K562 (cell line): ENCODE data around the gene SAP25. TPM values are rescaled to one million over a fixed set of nuclear protein-coding genes. Genes with fewer than 3 reads are reported as not detected.

Source experiments
- ATF2 ChIP-seq: sonication (generic); formaldehyde crosslinking; IDR thresholded peaks from 2 replicates; pipeline ENCODE4 v1.8.1; 2022; ENCODE audit warnings: missing genetic modification reagents
- CC2D1A ChIP-seq: fragments of 450-650 bp; IDR thresholded peaks from 2 replicates; pipeline ENCODE4 v1.6.1; 2017; ENCODE audit warnings: mild to moderate bottlenecking
- DACH1 ChIP-seq: fragments of 450-650 bp; IDR thresholded peaks from 2 replicates; pipeline ENCODE4 v1.6.1; 2018; ENCODE audit not compliant: partially characterized antibody
- MEIS2 ChIP-seq: fragments of 450-650 bp; IDR thresholded peaks from 2 replicates; pipeline ENCODE4 v1.6.1; 2014; ENCODE audit warnings: mild to moderate bottlenecking; ENCODE audit not compliant: partially characterized antibody
- NRF1 ChIP-seq, 2 experiments: fragments of 450-650 bp; IDR thresholded peaks in 1 of 2; conservative IDR thresholded peaks in 1 of 2; 2 replicates each; pipeline ENCODE4 v1.6.1; 2014; ENCODE audit warnings: mild to moderate bottlenecking in 2 of 2
- OTX1 ChIP-seq: fragments of 450-650 bp; formaldehyde crosslinking; IDR thresholded peaks from 2 replicates; pipeline ENCODE4 v1.4.0; 2022; ENCODE audit warnings: mild to moderate bottlenecking
- PATZ1 ChIP-seq: fragments of 250-450 bp; sonication (Bioruptor Pico); IDR thresholded peaks from 2 replicates; pipeline ENCODE4 v1.5.0; 2020; ENCODE audit warnings: mild to moderate bottlenecking, borderline replicate concordance
- PTRF ChIP-seq: fragments of 450-650 bp; IDR thresholded peaks from 2 replicates; pipeline ENCODE4 v1.6.1; 2016; ENCODE audit warnings: mild to moderate bottlenecking, missing genetic modification characterization, missing compliant biosample characterization
- RBM22 ChIP-seq: fragments of 200-400 bp; formaldehyde crosslinking; IDR thresholded peaks from 2 replicates; pipeline ENCODE4 v1.6.1; 2018; ENCODE audit warnings: low read length, low read depth; ENCODE audit not compliant: poor library complexity, severe bottlenecking
- ZBTB40 ChIP-seq, 2 experiments: fragments of 450-650 bp in 1 of 2; sonication (generic) in 1 of 2; formaldehyde crosslinking in 1 of 2; IDR thresholded peaks; 2 replicates each; pipeline versions ENCODE4 v1.7.1 to v1.9.0; 2016 to 2022; ENCODE audit warnings: inconsistent platforms in 1 of 2, mild to moderate bottlenecking in 1 of 2, missing genetic modification reagents in 1 of 2
- polyA plus RNA-seq, 8 experiments: library from polyadenylated mRNA; depleted of rRNA in 4 of 8; stranded (reverse) in 5 of 8; unstranded in 3 of 8; fragments of >200 nt; fragmentation: Nextera tagmentation in 2 of 8; fragmentation: Illumina TruSeq in 1 of 8; extraction: Ambion mirVana in 2 of 8; extraction: Trizol in 1 of 8; gene quantifications; 2 replicates each; pipeline versions ENCODE4 v1.2.1 to v1.2.3, GENCODE V29; 2011 to 2014; ENCODE audit warnings: inconsistent platforms in 1 of 8, missing spikeins in 1 of 8
- total RNA-seq, 7 experiments: library from RNA; depleted of rRNA in 6 of 7; stranded (reverse); fragments of >200 nt in 6 of 7; fragmentation: Illumina TruSeq in 2 of 7; extraction: Trizol in 2 of 7; gene quantifications; 2 replicates each; pipeline versions ENCODE4 v1.2.1 to v1.2.3, GENCODE V29; 2011 to 2021; ENCODE audit warnings: low replicate concordance in 1 of 7

Gene SAP25
- total and polyA plus RNA-seq, 9 of the 15 experiments (the other 6 are each of a cell fraction or from before 2014, with no cell fraction given), result 0.13 to 5.3 (median 0.78) TPM; not detected in 1

GRCh38 chr7:100538654-100539435, 34.9 kb downstream of the SAP25 start, which contains the start of gene AGFG2 (continued):
- TF ChIP-seq ZBTB40 (IDR thresholded peaks at IDR 0.05), result no peak; the same call in 1 of the 2 replicates
- no peak for TF ChIP-seq ZBTB40 (CRISPR knock-in tag; IDR thresholded peaks at IDR 0.05)
- TF ChIP-seq RBM22, result no peak
- peak; percentile 93 for TF ChIP-seq MEIS2
- TF ChIP-seq ATF2 (CRISPR knock-in tag), result no peak
- TF ChIP-seq CC2D1A, result peak; percentile 58; the same call in 1 of the 2 replicates
- TF ChIP-seq PTRF, result no peak
- TF ChIP-seq OTX1, result peak; percentile 91; the same call in 1 of the 2 replicates
- no peak for TF ChIP-seq DACH1
- TF ChIP-seq PATZ1 (CRISPR knock-in tag), result no peak
- TF ChIP-seq NRF1 (conservative IDR thresholded peaks at IDR 0.05 in 1 of 2, IDR thresholded peaks at IDR 0.05 in 1 of 2), result peak; percentile 99
